ENCODE results near the gene ADIPOR2. TPM values are rescaled to one million over a fixed set of nuclear protein-coding genes. Genes with fewer than 3 reads are reported as not detected.

ADIPOR2 gene
- total and polyA plus RNA-seq, 2 of the 4 experiments (the other 2 are of a cell fraction): 20.0 to 24.9 TPM

- H3K79me1 ChIP-seq (ENCODE audit: low read depth in 1 of 2, low read length in 2 of 2): 0 out of 4 replicates have a peak, but pooled peaks cover 0 to 3% of the 10 kb centered on the region in 2 experiments
- no peak overlapping the region for H2BK5ac ChIP-seq (ENCODE audit: low read depth, low read length, poor library complexity, severe bottlenecking)
- ChIA-PET POLR2A (ENCODE audit: unreplicated experiment) (no interaction called here), CTCF (interaction anchor here (0.6 kb wide), 1 partner anchor 896 kb away, joined by 5 read pairs; no protein-coding TSS in a partner anchor)
- H3K9me3 ChIP-seq (ENCODE audit: control insufficient read depth, insufficient read depth, low read length): no peaks in the 10 kb centered on the region
- no peaks in the 10 kb centered on the region for H4K20me1 ChIP-seq (ENCODE audit: insufficient read depth, low read length)
- no peak overlapping the region for H4K91ac ChIP-seq (ENCODE audit: insufficient read depth, low read depth, low read length)
- H4K5ac ChIP-seq (ENCODE audit: low read depth, low read length): no peak overlapping the region
- TF ChIP-seq NFE2L2 (IDR thresholded peaks at IDR 0.05; ENCODE audit: low read depth, low read length): no peak
- no peak for TF ChIP-seq POLR2A (IDR thresholded peaks at IDR 0.05; ENCODE audit: low read depth, low read length)
- TF ChIP-seq CHD1 (IDR thresholded peaks at IDR 0.05; ENCODE audit: low read depth, low read length): no peak
- TF ChIP-seq MAZ (IDR thresholded peaks at IDR 0.05; ENCODE audit: borderline replicate concordance, low read depth, low read length): no peak
- TF ChIP-seq SMC3 (IDR thresholded peaks at IDR 0.05; ENCODE audit: low read depth, low read length): no peak
- no peak for TF ChIP-seq BHLHE40 (IDR thresholded peaks at IDR 0.05; ENCODE audit: low read depth, low read length)
- no peak for TF ChIP-seq CTCF (conservative IDR thresholded peaks at IDR 0.05; ENCODE audit: low read depth, low read length)
- no peak for TF ChIP-seq RAD21 (IDR thresholded peaks at IDR 0.05; ENCODE audit: low read length)
- no peak for TF ChIP-seq CEBPB (IDR thresholded peaks at IDR 0.05; ENCODE audit: low read depth, low read length)
- TF ChIP-seq FOS (IDR thresholded peaks at IDR 0.05; ENCODE audit: low read depth, low read length): no peak
- no peak for TF ChIP-seq ELK1 (IDR thresholded peaks at IDR 0.05; ENCODE audit: borderline replicate concordance, low read depth, low read length)
- no peak for TF ChIP-seq MXI1 (IDR thresholded peaks at IDR 0.05; ENCODE audit: borderline replicate concordance, low read depth, low read length)
- no peak for TF ChIP-seq RCOR1 (IDR thresholded peaks at IDR 0.05; ENCODE audit: insufficient replicate concordance, low read length)
- H3K4me1 ChIP-seq (ENCODE audit: control insufficient read depth, insufficient read depth, low read length): peaks cover 4% of the 10 kb centered on the region; the same call in 1 of the 2 replicates
- H3K27ac ChIP-seq (ENCODE audit: insufficient read depth, low read length): no peak overlapping the region
- no peak overlapping the region for H2AK9ac ChIP-seq (replicated peaks; ENCODE audit: low read depth, low read length, poor library complexity)
- no peak overlapping the region for H2BK120ac ChIP-seq (ENCODE audit: low read depth, low read length)
- no peak overlapping the region for H3K4me2 ChIP-seq (ENCODE audit: low read depth, low read length)
- no peak overlapping the region for H2AFZ ChIP-seq (replicated peaks; ENCODE audit: low read length, poor library complexity)
- intact Hi-C loops (cut with micrococcal nuclease): loop anchor here (5.0 kb wide), 1 partner anchor 254 kb away; the partner anchor contains the start of gene CACNA1C
- no peak overlapping the region for H3K18ac ChIP-seq (ENCODE audit: low read depth, low read length)
- dilution Hi-C loops (cut with HindIII; ENCODE audit: low sequenced_read_pairs, unreplicated experiment): no loop called here
- H3K4me3 ChIP-seq (ENCODE audit: insufficient read depth, low read depth, low read length): no peak overlapping the region
- H3K27me3 ChIP-seq (ENCODE audit: control insufficient read depth, insufficient read depth, low read length): no peaks in the 10 kb centered on the region; the same call in 1 of the 2 replicates
- H2BK15ac ChIP-seq (ENCODE audit: low read depth, low read length): no peak overlapping the region
- in situ Hi-C loops (cut with MboI; ENCODE audit: low sequenced_read_pairs): no loop called here
- no peak for ATAC-seq (ENCODE audit: low read depth)
- DNase-seq: no peak
- 93% methylated on average over 6 of the region's 6 CpGs; no CpG with 5 or more reads in 1 of the 2 experiments for WGBS, 2 experiments (ENCODE audit: extremely low coverage in 2 of 2, insufficient read length in 1 of 2)
- H3K4ac ChIP-seq (ENCODE audit: low read depth, low read length): no peak overlapping the region
- H3K23ac ChIP-seq (ENCODE audit: low read depth, low read length): no peak overlapping the region
- H3K9ac ChIP-seq (ENCODE audit: low read depth, low read length): no peak overlapping the region
- no peak overlapping the region for H3K14ac ChIP-seq (replicated peaks; ENCODE audit: low read depth, low read length)
- BruUV-seq (replicated peaks): no TSS peak
- peaks cover 4% of the 10 kb centered on the region; the same call in 1 of the 2 replicates for H3K9me1 ChIP-seq (ENCODE audit: insufficient read depth, low read length)
- H4K8ac ChIP-seq (ENCODE audit: low read depth in 2 of 2, low read length in 2 of 2): no peak overlapping the region
- H3K36me3 ChIP-seq (ENCODE audit: control insufficient read depth, insufficient read depth, low read length): no peaks in the 10 kb centered on the region
- no peak overlapping the region for H2AK5ac ChIP-seq (ENCODE audit: low read depth, low read length)
- no peak overlapping the region for H2BK20ac ChIP-seq (ENCODE audit: low read depth, low read length)
- no peak overlapping the region for H3K56ac ChIP-seq (ENCODE audit: extremely low read depth, insufficient read depth, low read length)
Measured at GRCh38 chr12:1798641-1799020, 107.8 kb downstream of the ADIPOR2 start.
